SK-N-SH treated with all-trans-retinoic acid at 6 μM for 48 hours (cell line): ENCODE results near the gene PCLO.

Experiments
- ATAC-seq: fragments of 200-7000 bp; cut with Tn5 transposase; 3 replicates; pipeline ENCODE4 v1.9.1; 2020; ENCODE audit warnings: mild to moderate bottlenecking, moderate library complexity
- ARNTL ChIP-seq: fragments of 450-650 bp; formaldehyde crosslinking; IDR thresholded peaks from 2 replicates; pipeline ENCODE4 v1.5.0; 2020; ENCODE audit warnings: low read depth, mild to moderate bottlenecking, moderate library complexity, borderline replicate concordance
- BACH2 ChIP-seq: fragments of 250-450 bp; sonication (Bioruptor Pico); IDR thresholded peaks from 2 replicates; pipeline ENCODE4 v1.9.0; 2021; ENCODE audit warnings: mild to moderate bottlenecking, borderline replicate concordance
- CSDC2 ChIP-seq: fragments of 250-450 bp; sonication (Bioruptor Pico); IDR thresholded peaks from 2 replicates; pipeline ENCODE4 v1.5.0; 2020; ENCODE audit warnings: mild to moderate bottlenecking, moderate library complexity
- ESRRG ChIP-seq: fragments of 250-450 bp; sonication (Bioruptor Pico); IDR thresholded peaks from 2 replicates; pipeline ENCODE4 v1.6.1; 2021; ENCODE audit warnings: mild to moderate bottlenecking
- GLIS3 ChIP-seq: fragments of 250-450 bp; sonication (Bioruptor Pico); IDR thresholded peaks from 2 replicates; pipeline ENCODE4 v1.5.0; 2020; ENCODE audit warnings: mild to moderate bottlenecking, moderate library complexity
- ISL1 ChIP-seq: fragments of 250-450 bp; sonication (Bioruptor Pico); IDR thresholded peaks from 2 replicates; pipeline ENCODE4 v2.1.2; 2022; ENCODE audit warnings: mild to moderate bottlenecking, moderate library complexity
- OSR1 ChIP-seq: fragments of 250-450 bp; sonication (Bioruptor Pico); IDR thresholded peaks from 2 replicates; pipeline ENCODE4 v1.8.0; 2022; ENCODE audit warnings: moderate library complexity, mild to moderate bottlenecking, inconsistent platforms
- PPARA ChIP-seq: fragments of 250-450 bp; sonication (Bioruptor Pico); IDR thresholded peaks from 2 replicates; pipeline ENCODE4 v1.5.0; 2020; ENCODE audit warnings: mild to moderate bottlenecking, borderline replicate concordance
- RARB ChIP-seq: fragments of 250-450 bp; sonication (Bioruptor Pico); IDR thresholded peaks from 2 replicates; pipeline ENCODE4 v1.8.0; 2021; ENCODE audit warnings: mild to moderate bottlenecking, moderate library complexity
- SNAI2 ChIP-seq: fragments of 250-450 bp; sonication (Bioruptor Pico); IDR thresholded peaks from 2 replicates; pipeline ENCODE4 v1.5.0; 2020; ENCODE audit warnings: mild to moderate bottlenecking, moderate library complexity
- TCF4 ChIP-seq: fragments of 250-450 bp; sonication (Bioruptor Pico); IDR thresholded peaks from 2 replicates; pipeline ENCODE4 v1.8.0; 2021; ENCODE audit warnings: mild to moderate bottlenecking, moderate library complexity, borderline replicate concordance
- TOX ChIP-seq: fragments of 250-450 bp; sonication (Bioruptor Pico); IDR thresholded peaks from 2 replicates; pipeline ENCODE4 v1.8.0; 2021; ENCODE audit warnings: mild to moderate bottlenecking, moderate library complexity, borderline replicate concordance
- ZC3H10 ChIP-seq: fragments of 250-450 bp; sonication (Bioruptor Pico); IDR thresholded peaks from 2 replicates; pipeline ENCODE4 v1.5.1; 2021; ENCODE audit warnings: mild to moderate bottlenecking, moderate library complexity
- ZFP3 ChIP-seq: fragments of 250-450 bp; sonication (Bioruptor Pico); IDR thresholded peaks from 2 replicates; pipeline ENCODE4 v1.5.0; 2020; ENCODE audit warnings: mild to moderate bottlenecking, moderate library complexity
- ZFP30 ChIP-seq: fragments of 450-650 bp; formaldehyde crosslinking; IDR thresholded peaks from 2 replicates; pipeline ENCODE4 v1.5.0; 2022; ENCODE audit warnings: mild to moderate bottlenecking, moderate library complexity
- ZNF565 ChIP-seq: fragments of 450-650 bp; formaldehyde crosslinking; conservative IDR thresholded peaks from 2 replicates; pipeline ENCODE4 v1.5.0; 2020; ENCODE audit warnings: low read depth, mild to moderate bottlenecking, moderate library complexity
- ZNF8 ChIP-seq: fragments of 450-650 bp; formaldehyde crosslinking; IDR thresholded peaks from 2 replicates; pipeline ENCODE4 v1.5.0; 2020; ENCODE audit warnings: mild to moderate bottlenecking, moderate library complexity
- TF ChIP-seq, protein P1 (sequence below): fragments of 250-450 bp; sonication (Bioruptor Pico); IDR thresholded peaks from 2 replicates; pipeline ENCODE4 v1.5.1; 2021; ENCODE audit warnings: mild to moderate bottlenecking, moderate library complexity
- TF ChIP-seq, protein P2 (sequence below): fragments of 250-450 bp; sonication (Bioruptor Pico); IDR thresholded peaks from 2 replicates; pipeline ENCODE4 v1.8.0; 2021; ENCODE audit warnings: low read depth, mild to moderate bottlenecking, moderate library complexity, borderline replicate concordance
- TF ChIP-seq, protein P3 (sequence below): fragments of 250-450 bp; sonication (Bioruptor Pico); IDR thresholded peaks from 2 replicates; pipeline ENCODE4 v1.5.1; 2020; ENCODE audit warnings: low read depth, mild to moderate bottlenecking, moderate library complexity
- TF ChIP-seq, protein P4 (sequence below): fragments of 250-450 bp; sonication (Bioruptor Pico); IDR thresholded peaks from 2 replicates; pipeline ENCODE4 v1.5.0; 2020; ENCODE audit warnings: mild to moderate bottlenecking, moderate library complexity
- TF ChIP-seq, protein P5 (sequence below): fragments of 250-450 bp; sonication (Bioruptor Pico); IDR thresholded peaks from 2 replicates; pipeline ENCODE4 v1.8.0; 2020; ENCODE audit warnings: mild to moderate bottlenecking, moderate library complexity, borderline replicate concordance

The PCLO gene

DNA sequence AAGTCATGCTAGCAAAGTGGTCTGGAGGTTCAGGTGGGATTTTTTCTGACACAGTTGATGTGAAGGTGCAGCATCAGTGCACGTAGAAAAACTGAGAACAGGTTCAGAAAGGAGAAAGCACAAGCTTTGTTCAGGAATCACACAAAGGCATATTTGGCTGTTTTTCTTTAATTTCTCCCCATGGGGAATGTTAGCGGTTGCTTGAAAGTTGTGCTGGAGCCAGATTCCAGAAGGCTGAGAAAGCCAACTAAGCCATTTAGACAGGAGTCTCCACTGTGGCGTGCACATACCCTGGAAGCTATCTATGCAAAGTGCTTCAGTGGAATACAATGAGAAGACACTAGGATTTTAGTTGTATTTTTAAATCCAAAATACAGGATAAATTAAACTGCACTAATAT is 201.4 kb downstream of the PCLO start (continued):
- TF ChIP-seq, protein P1, sequence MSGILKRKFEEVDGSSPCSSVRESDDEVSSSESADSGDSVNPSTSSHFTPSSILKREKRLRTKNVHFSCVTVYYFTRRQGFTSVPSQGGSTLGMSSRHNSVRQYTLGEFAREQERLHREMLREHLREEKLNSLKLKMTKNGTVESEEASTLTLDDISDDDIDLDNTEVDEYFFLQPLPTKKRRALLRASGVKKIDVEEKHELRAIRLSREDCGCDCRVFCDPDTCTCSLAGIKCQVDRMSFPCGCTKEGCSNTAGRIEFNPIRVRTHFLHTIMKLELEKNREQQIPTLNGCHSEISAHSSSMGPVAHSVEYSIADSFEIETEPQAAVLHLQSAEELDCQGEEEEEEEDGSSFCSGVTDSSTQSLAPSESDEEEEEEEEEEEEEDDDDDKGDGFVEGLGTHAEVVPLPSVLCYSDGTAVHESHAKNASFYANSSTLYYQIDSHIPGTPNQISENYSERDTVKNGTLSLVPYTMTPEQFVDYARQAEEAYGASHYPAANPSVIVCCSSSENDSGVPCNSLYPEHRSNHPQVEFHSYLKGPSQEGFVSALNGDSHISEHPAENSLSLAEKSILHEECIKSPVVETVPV = no peak

DNA sequence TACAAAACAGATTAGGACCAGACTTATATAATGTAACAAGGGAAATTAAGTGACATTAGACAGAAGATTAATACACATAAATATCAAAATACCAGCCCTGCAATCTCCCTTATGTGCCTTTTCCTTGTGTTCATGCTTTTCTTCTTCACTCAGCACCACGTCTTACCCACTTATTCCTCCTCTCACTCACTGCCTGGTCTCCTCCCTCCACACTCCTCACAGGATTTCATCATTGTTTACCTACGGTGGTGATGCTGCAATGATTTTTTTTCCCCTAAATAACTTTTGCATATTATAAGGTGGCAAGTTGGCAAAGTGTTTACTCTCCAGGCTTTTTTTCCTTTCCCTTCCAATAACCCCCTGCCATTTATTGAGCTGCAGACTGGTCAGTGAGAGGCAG is 203.2 kb downstream of the PCLO start:
- no peak for ATAC-seq
- TF ChIP-seq, protein P2, sequence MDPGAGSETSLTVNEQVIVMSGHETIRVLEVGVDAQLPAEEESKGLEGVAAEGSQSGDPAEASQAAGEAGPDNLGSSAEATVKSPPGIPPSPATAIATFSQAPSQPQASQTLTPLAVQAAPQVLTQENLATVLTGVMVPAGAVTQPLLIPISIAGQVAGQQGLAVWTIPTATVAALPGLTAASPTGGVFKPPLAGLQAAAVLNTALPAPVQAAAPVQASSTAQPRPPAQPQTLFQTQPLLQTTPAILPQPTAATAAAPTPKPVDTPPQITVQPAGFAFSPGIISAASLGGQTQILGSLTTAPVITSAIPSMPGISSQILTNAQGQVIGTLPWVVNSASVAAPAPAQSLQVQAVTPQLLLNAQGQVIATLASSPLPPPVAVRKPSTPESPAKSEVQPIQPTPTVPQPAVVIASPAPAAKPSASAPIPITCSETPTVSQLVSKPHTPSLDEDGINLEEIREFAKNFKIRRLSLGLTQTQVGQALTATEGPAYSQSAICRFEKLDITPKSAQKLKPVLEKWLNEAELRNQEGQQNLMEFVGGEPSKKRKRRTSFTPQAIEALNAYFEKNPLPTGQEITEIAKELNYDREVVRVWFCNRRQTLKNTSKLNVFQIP = no peak
- TF ChIP-seq ZFP30 (CRISPR knock-in tag) (no peak), BACH2 (CRISPR knock-in tag) (no peak), TCF4 (CRISPR knock-in tag) (no peak)

DNA sequence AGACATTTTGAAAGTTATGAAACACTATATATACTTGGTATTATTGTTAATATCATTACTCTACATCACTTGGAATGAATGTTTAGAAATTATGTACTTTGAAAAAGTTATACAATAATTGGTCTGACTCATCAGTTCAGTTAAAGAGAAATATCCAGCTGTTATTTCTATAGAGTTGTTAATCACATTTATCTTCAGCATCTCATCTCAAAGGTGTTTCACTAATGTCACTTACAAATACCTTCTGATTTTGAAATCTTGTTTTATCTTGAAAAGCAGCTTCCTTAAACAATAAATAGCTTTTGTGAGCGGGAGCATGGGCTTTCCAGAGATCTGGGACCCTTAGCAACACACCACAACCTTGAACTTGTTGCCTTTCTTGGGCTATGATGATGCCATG is 205.2 kb downstream of the PCLO start:
- ATAC-seq = no peak
- TF ChIP-seq, protein P3, sequence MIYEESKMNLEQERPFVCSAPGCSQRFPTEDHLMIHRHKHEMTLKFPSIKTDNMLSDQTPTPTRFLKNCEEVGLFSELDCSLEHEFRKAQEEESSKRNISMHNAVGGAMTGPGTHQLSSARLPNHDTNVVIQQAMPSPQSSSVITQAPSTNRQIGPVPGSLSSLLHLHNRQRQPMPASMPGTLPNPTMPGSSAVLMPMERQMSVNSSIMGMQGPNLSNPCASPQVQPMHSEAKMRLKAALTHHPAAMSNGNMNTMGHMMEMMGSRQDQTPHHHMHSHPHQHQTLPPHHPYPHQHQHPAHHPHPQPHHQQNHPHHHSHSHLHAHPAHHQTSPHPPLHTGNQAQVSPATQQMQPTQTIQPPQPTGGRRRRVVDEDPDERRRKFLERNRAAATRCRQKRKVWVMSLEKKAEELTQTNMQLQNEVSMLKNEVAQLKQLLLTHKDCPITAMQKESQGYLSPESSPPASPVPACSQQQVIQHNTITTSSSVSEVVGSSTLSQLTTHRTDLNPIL (CRISPR knock-in tag) = no peak
- no peak for TF ChIP-seq GLIS3

DNA sequence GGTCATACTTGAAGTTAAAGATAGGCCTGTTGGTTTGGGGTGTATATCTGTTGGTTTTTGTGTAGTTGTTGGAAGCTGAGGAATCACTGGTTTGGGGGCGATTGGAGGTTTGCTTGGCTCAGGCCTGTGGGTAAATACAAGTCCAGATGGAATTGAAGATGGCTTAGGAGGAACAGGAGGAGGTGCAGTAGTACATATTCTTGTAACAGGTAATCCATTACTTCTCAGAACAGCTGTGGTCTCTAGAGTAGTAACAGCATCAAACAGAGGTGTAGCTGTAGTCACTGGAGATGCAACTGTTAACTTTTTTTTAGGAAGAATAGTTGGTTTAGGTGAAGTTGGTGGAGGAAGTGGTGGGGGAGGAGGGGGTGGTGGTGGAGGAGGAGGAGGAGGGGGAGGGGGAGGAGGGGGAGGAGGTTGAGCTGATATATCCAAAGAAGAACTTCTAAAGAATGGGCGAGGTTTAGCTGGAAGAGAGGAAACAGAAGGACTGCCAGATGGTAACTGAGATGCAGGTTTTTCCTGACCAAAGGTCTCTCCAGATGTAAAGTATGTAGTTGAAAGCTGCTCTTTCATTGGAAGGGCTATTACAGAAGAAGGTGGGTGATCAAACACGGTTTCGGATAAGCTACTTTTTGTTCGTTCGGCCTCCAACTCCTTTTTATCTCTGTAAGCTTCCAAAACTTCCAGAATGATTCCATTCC is 209.2 kb downstream of the PCLO start:
- no peak for ATAC-seq
- TF ChIP-seq, protein P1 = no peak
- no peak for TF ChIP-seq SNAI2 (CRISPR knock-in tag)
- TF ChIP-seq, protein P4, sequence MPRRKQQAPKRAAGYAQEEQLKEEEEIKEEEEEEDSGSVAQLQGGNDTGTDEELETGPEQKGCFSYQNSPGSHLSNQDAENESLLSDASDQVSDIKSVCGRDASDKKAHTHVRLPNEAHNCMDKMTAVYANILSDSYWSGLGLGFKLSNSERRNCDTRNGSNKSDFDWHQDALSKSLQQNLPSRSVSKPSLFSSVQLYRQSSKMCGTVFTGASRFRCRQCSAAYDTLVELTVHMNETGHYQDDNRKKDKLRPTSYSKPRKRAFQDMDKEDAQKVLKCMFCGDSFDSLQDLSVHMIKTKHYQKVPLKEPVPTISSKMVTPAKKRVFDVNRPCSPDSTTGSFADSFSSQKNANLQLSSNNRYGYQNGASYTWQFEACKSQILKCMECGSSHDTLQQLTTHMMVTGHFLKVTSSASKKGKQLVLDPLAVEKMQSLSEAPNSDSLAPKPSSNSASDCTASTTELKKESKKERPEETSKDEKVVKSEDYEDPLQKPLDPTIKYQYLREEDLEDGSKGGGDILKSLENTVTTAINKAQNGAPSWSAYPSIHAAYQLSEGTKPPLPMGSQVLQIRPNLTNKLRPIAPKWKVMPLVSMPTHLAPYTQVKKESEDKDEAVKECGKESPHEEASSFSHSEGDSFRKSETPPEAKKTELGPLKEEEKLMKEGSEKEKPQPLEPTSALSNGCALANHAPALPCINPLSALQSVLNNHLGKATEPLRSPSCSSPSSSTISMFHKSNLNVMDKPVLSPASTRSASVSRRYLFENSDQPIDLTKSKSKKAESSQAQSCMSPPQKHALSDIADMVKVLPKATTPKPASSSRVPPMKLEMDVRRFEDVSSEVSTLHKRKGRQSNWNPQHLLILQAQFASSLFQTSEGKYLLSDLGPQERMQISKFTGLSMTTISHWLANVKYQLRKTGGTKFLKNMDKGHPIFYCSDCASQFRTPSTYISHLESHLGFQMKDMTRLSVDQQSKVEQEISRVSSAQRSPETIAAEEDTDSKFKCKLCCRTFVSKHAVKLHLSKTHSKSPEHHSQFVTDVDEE (CRISPR knock-in tag) = no peak
- no peak for TF ChIP-seq OSR1
- no peak for TF ChIP-seq GLIS3
- TF ChIP-seq ZNF8 (CRISPR knock-in tag) = no peak
- TF ChIP-seq ZC3H10 (CRISPR knock-in tag) = no peak
- TF ChIP-seq BACH2 (CRISPR knock-in tag) = no peak
- TF ChIP-seq RARB (CRISPR knock-in tag) = no peak
- TF ChIP-seq ZNF565 (CRISPR knock-in tag) = no peak
- TF ChIP-seq, protein P5, sequence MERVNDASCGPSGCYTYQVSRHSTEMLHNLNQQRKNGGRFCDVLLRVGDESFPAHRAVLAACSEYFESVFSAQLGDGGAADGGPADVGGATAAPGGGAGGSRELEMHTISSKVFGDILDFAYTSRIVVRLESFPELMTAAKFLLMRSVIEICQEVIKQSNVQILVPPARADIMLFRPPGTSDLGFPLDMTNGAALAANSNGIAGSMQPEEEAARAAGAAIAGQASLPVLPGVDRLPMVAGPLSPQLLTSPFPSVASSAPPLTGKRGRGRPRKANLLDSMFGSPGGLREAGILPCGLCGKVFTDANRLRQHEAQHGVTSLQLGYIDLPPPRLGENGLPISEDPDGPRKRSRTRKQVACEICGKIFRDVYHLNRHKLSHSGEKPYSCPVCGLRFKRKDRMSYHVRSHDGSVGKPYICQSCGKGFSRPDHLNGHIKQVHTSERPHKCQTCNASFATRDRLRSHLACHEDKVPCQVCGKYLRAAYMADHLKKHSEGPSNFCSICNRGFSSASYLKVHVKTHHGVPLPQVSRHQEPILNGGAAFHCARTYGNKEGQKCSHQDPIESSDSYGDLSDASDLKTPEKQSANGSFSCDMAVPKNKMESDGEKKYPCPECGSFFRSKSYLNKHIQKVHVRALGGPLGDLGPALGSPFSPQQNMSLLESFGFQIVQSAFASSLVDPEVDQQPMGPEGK (CRISPR knock-in tag) = no peak
- no peak for TF ChIP-seq ARNTL (CRISPR knock-in tag)
- no peak for TF ChIP-seq TOX
- TF ChIP-seq PPARA = no peak
- TF ChIP-seq, protein P3 (CRISPR knock-in tag) = no peak
- TF ChIP-seq ZFP3 (CRISPR knock-in tag) = no peak
- no peak for TF ChIP-seq ISL1 (CRISPR knock-in tag)
- no peak for TF ChIP-seq CSDC2
- no peak for TF ChIP-seq ESRRG
